ENCODE results near the gene WFIKKN2. TPM values are rescaled to one million over a fixed set of nuclear protein-coding genes. Genes with fewer than 3 reads are reported as not detected.
"Not testable (repeated sequence)": the region's sequence is repeated elsewhere in the genome, so short reads cannot be mapped to it uniquely, and the experiment has no call there.

WFIKKN2 gene
- polyA plus RNA-seq, 3 donors, result 0.68 to 1.1 (median 0.97) TPM

DNA sequence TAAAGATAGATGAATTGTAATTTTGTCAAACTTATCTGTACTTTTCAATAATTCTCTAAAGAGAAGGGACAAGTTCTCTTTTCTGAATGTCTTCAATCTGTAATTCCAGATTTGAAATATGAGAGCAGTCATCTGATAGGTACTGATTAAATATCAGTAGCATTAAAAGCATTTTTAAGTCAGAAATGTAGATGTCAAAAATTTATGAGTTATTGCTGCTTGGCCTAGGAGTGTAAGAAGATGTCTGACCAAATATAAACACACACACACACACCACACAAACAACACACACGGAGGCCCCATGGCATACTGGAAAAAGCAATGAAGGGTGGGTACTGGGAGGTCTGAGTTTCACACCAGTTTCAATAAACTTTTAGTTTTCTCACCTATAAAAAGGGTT is 33.2 kb downstream of the WFIKKN2 start:
- no peak for DNase-seq (ENCODE audit: low read depth in 3 of 3, low spot score in 2 of 3)

DNA sequence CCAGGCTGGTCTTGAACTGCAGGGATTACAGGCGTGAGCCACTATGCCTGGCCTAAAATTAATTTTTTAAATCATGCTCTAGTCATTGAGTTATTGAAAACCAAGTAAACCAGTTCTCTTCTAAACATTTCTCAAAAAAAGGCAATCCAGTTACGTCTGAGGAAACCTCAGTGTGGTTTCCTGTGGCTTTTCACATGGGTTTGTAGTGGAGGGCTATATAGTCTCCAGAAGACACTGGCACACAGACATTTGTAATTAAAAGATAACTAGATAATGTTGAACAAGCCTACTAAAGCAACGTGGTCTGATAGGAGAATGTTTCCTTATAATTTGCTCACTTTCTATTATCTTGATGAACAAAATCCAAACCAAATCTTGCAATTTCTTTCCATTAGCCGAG is 36.0 kb downstream of the WFIKKN2 start:
- DNase-seq (ENCODE audit: low read depth in 3 of 3, low spot score in 2 of 3), result no peak

DNA sequence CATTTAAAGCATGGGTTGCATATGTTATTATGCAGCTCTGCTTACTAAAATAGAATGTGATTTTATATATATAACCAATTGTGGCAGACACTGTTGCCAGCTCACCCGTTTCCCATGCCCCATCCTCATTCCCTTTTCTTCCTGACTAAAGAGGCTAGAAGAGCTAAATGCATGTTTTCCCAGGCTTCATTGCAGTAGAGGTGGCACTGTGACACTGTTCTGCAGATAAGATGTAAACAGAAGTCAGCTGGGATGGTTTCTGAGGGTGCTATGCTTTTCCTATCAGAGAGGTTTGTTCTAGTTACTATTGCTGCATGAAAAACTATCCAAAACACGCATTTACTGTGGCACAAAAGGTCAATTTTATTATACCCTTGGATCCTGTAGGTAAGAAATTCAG is 36.5 kb downstream of the WFIKKN2 start:
- DNase-seq (ENCODE audit: low read depth in 3 of 3, low spot score in 2 of 3), result no peak

DNA sequence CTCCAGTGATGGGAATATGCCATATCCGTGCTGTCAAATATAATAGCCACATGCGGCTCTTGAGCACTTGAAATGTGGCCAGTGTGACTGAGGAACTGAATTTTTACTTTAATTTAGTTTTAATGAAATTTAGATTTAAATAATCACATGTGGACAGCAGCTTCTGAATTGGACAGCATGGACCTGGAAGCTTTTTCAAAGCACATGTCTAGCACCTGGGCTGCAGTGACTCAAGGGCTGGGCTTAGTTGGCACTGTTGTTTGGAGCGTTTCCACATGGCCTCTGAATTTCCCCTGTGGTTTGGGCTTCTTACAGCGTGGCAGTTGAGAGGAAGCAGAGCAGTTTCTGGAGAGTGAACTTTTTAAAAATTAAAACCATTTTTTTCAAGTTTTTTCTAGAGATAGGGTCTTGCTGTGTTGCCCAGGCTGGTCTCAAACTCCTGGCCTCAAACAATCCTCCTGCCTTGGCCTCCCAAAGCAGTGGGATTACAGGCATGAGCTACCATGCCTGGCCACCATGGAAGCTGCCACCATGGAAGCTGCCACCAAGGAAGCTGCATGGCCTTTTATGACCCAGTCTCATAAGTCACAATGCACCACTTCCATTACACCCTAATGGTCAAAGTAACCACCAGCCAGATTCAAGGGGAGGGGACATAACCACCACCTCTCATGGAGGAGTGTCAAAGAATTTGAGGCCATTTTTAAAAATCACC is 37.5 kb downstream of the WFIKKN2 start:
- no peak for DNase-seq (ENCODE audit: low read depth in 3 of 3, low spot score in 2 of 3)

DNA sequence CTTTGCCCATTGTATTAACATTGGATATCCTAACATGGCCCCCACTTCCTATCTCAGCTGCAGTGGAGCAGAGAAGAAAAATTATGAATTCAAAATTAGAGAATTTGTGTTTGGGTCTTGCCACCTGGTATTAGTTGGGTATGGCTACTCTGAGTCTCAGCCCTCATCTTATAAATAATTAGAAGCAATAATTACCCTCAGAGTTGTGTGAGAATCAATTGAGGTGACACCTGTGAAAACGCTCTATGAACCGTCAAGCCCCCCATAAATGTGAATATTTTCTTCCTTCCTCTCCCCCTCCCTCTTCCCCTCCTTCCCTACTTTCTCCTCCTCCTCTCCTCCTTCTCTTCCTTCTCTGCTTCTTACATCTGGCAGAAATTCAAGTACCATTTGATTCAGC is 39.7 kb downstream of the WFIKKN2 start:
- no peak for DNase-seq (ENCODE audit: low read depth in 3 of 3, low spot score in 2 of 3)

DNA sequence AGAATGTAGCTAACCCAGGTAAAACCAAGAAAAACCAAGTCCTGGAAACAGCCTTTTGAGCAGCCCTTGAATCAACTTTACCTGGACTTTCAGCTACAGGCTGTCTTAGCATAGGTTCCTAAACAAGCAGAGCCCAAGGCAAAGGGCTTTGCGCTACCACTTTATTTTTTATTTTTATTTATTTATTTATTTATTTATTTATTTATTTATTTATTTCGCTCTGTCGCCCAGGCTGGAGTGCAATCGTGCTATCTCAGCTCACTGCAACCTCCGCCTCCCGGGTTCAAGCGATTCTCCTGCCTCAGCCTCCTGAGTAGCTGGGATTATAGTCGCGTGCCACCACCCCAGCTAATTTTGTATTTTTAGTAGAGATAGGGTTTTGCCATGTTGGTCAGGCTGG is 41.7 kb downstream of the WFIKKN2 start:
- not testable (repeated sequence) for DNase-seq (ENCODE audit: low read depth in 3 of 3, low spot score in 2 of 3)

DNA sequence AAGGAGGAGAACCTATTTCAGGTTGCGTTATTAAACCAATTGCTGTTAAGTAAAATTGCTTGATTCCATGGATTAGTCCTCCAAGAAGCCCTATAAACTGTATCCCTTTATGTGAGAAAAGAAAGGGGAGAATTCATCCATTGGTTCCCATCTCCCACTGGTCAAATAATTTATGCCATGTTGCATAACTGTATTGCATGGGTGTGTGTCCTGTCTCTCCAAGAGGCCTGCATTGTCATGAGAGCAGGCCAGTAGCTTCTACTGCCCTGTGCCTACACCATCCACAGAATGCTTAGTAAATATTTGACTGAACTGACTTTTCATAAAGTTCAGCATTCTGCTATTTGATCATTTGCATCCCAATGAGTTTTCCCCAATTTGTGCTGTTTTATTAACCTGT is 42.5 kb downstream of the WFIKKN2 start:
- DNase-seq (ENCODE audit: low read depth in 3 of 3, low spot score in 2 of 3), result no peak

DNA sequence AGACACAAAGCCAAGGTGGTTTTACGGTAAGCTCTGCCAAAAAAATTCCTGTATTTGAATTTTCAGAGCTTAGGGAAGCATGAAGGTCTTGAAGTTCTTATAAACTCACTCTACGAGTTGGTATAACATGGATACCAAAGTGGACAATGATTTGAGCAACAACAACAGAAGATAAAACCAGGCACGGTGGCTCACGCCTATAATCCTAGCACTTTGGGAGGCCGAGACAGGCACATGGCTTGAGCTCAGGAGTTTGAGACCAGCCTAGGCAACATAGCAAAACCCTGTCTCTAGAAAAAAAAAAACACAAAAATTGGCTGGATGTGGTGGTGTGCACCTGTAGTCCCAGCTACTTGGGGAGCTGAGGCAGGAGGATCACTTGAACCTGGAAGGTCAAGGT is 43.7 kb downstream of the WFIKKN2 start:
- DNase-seq (ENCODE audit: low read depth in 3 of 3, low spot score in 2 of 3), result no peak

DNA sequence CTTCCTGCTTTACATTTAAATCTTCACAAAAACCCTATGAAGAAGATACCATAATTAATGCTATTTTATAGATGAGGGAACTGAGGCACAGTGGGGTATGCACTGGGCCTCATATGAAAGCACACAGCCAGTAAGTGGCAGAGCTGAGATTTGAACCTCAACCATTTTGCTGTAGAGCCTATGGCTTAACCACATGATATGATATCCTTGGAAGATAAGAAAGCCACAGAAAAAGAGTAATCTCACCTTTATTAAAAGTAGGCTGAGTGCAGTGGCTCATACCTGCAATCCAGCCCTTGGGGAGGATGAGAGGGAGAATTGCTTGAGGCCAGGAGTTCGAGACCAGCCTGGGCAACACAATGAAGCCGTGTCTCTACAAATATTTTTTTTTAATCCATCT is 45.8 kb downstream of the WFIKKN2 start:
- no peak for DNase-seq (ENCODE audit: low read depth in 3 of 3, low spot score in 2 of 3)

DNA sequence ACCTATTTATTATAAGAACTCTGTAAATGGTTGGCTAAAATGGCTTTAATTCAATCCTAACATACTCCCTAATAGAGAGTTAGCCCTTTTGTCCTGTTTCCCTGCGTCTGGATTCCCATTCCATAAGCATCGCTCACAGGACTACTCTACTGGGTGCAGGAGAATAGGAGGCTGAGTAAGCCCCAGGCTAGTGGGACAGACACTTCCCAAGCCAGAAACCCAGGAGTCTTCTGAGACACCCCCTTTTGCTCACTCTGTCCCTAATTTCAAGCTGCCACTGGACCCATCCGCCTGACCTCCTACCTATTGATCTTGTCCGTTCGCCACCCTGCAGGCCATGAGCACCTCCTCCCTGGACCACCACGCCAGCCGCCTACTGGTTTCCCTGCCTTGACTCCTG is 47.5 kb downstream of the WFIKKN2 start:
- no peak for DNase-seq (ENCODE audit: low read depth in 3 of 3, low spot score in 2 of 3)

DNA sequence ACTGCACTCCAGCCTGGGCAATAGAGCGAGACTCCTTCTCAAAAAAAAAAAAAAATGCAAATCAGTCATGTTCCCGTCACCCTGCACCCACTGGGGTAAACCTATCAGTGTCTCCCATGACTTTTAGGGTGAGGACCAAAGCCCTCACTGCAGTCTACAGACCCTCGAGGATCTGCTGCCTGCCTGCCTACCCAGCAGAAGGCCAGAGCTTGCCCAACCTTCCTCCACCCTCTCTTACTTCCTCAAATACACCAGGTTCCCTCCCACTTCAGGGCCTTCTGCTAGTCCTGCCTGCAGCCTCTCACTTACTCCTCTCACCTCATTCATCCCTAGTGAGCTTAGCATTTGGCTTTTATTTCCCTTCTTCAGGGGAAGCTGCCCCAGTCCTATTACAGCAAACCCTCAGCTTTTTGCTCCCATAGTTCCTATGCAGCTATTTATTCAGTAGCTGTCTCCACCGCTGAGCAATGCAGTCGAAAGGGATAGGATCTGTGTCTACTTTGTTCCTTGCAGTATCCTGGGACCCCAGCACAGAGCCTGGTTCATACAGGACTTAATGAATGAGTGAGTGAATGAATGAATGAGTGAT is 48.6 kb downstream of the WFIKKN2 start:
- no peak for DNase-seq (ENCODE audit: low read depth in 3 of 3, low spot score in 2 of 3)

DNA sequence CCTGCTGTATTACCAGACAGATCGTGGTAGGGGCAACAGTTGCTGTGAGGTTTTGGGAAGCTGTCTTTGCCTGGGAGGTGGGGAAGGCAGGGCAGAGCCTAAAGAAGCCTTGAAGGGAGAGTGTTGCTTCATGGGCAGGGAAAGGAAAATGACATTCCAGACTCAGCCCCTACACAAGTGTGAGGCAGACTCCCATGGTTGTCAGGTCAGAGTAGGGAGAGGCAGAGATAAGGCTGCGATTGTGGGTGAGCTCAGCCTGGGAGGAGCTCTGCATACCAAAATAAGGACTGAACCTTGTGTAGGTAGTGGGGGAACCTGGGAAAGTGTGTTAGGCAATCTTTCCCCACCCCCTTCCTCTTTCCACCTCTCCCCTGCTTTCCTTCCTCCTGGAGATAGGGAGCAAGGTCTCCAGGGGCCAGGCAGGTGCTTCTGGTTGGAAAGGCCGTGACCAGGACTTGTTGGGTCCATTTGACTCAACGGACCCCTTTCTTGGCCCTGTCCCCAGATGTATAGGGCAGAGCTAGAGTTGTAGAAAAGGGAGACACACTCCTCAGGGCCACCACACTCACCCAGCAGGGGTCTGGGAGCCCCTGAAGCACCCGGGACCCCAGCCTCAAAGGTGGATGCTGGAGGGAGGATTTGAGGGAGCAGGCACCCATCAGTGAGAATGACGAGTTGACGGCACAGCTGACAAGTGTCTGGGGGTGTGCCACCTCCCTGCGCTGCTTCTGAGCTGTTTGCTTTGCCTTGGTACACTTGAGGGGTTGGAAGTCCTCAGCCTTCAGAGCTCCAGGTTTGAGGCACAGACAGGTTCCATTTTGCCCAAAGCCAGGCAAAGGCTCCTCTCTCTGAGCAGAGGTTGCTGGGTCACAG is 49.3 kb downstream of the WFIKKN2 start:
- DNase-seq (ENCODE audit: low read depth in 3 of 3, low spot score in 2 of 3), result no peak

DNA sequence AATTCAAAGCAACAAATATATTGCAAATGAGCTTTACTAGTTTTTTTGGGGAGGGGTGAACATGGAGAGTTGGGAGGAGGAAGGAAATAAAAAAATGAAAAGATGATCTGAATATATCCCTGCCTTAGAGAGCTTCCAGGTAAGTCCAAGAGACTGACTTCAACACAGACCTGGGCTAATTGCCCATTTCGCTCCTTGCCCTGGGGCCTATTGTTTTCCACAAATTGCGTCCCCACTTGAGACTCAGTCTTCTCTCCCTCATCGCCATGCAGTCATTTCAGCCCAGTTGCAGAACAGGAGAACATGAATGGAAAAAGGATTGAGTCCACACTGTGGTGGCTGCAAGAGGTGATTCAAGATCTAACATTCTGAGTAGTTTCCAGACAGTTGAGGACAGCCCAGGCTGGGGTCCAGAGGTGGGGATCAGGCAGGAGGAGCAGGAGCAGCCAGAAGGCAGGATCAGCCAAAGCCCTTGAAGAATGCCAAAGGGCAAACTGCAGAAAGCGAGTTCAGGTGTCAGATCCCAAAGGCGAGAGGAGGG is 52.4 kb downstream of the WFIKKN2 start:
- DNase-seq (ENCODE audit: low read depth in 3 of 3, low spot score in 2 of 3), result no peak

DNA sequence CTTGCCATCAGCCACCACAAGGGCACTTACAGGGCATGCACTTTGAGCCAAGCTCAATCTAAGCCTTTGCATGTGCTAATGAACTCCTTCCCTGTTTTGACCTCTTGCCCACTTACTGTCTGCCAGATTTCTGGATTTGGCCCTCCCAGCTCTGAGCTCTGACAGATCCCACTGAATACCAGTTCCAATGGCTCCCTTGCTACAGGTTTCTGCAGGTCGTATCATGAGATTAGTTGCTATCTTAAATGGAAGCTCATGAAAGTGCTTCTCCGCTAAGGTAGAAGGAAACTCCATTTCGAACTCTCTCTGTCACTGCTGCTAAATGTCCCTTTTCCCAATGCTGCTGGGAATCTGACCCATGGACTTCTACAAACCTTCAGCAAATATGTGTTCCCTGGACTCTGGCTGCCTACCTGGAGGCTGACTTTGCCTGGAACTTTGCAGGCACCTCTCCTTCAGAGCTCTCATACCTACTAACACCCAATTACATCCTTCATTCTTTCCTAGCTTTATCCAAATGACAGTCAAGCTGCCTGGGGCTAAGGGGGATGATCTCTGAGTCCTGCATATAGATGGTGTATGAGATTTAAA is 54.2 kb downstream of the WFIKKN2 start:
- DNase-seq (ENCODE audit: low read depth in 3 of 3, low spot score in 2 of 3), result no peak

DNA sequence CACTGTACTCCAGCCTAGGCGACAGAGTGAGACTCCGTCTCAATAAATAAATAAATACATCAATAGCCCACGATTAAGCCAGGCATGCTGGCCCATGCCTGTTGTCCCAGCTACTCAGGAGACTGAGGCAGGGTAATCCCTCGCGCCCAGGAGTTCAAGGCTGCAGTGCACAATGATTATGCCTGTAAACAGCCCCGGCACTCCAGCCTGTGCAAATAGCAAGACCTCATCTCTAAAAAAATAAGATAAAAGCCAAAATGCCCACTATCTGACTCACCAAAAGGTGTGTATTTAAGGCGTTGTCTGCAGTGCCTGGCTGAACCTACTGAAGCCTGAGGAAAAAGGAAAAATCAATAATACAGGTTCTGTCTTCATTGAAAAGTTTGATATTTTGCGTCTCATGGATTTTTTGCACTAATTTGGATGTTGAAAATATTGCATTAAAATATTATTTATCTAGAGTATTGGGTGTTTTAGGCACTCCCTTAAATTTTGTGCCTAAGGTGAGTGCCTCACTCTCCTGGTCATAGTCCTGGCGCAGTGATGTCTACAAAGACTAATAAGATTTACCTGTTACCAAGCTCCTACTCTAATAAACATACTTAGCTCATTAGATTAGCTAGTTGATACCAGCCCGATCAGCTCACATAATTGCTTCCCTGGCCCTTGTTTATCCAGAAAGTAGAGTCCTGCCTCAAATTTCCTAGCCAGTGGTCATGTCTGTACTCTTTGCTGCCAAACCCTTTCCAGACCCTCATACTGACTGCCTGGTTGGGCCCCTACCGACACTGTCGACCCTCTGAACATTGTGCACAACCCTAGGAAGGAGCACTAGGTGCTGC is 55.5 kb downstream of the WFIKKN2 start:
- no peak for DNase-seq (ENCODE audit: low read depth in 3 of 3, low spot score in 2 of 3)

DNA sequence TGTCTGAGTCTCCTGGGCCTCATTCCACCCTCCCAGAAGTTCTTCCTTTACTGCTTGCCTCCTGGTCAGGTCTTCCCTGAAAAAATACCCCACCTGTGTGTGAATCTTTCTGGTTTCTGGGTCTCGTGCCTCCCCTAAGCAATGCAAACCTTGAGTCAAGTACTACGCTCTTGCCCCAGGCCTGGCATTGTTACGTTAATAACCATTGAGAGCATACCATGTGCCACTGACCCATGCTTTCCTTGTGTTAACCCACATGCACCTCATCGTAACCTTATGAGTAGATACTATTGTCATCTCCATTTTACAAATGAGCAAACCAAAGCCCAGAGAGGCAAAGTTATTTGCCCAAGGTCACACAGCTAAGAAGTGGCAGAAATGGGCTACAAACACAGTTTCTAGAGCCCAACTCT is 56.2 kb downstream of the WFIKKN2 start:
- DNase-seq (ENCODE audit: low read depth in 3 of 3, low spot score in 2 of 3), result no peak
